CD14-positive monocyte (primary cell): Measurements from ENCODE around the gene EVA1C. TPM values are rescaled to one million over a fixed set of nuclear protein-coding genes. Genes with fewer than 3 reads are reported as not detected.

Experiments
- DNase-seq, 3 donors: peaks; one replicate each; pipeline ENCODE4 v3.0.0-alpha.2; 2011 to 2022
- H2AFZ ChIP-seq: 2 replicates; pipeline ENCODE4 v1.6.0; 2012; ENCODE audit warnings: mild to moderate bottlenecking, low read depth, low read length, inconsistent platforms; ENCODE audit not compliant: insufficient read depth, poor library complexity, severe bottlenecking
- H3K27ac ChIP-seq, 2 donors: 1 replicate in 1 of 2; 2 replicates in 1 of 2; pipeline ENCODE4 v1.5.1; 2012 to 2013; ENCODE audit warnings: low read length in 2 of 2, control low read depth in 1 of 2, inconsistent platforms in 1 of 2, low read depth in 1 of 2, mild to moderate bottlenecking in 1 of 2
- H3K27me3 ChIP-seq, 2 donors: one replicate each; pipeline versions ENCODE4 v1.6.0 to v1.6.1; 2011 to 2013; ENCODE audit warnings: low read length in 2 of 2; ENCODE audit not compliant: control insufficient read depth in 2 of 2, insufficient read depth in 2 of 2
- H3K36me3 ChIP-seq, 2 donors: replicated peaks in 1 of 2; 1 replicate in 1 of 2; 2 replicates in 1 of 2; pipeline versions ENCODE4 v1.5.1 to v1.6.1; 2012 to 2013; ENCODE audit warnings: low read length in 2 of 2, control low read depth in 1 of 2, inconsistent platforms in 1 of 2, mild to moderate bottlenecking in 1 of 2; ENCODE audit not compliant: insufficient read depth in 2 of 2, control insufficient read depth in 1 of 2
- H3K4me1 ChIP-seq, 2 donors: 1 replicate in 1 of 2; 2 replicates in 1 of 2; pipeline versions ENCODE4 v1.5.1 to v1.6.1; 2012 to 2013; ENCODE audit warnings: low read length in 2 of 2, control low read depth in 1 of 2, inconsistent platforms in 1 of 2, mild to moderate bottlenecking in 1 of 2, moderate library complexity in 1 of 2; ENCODE audit not compliant: insufficient read depth in 2 of 2, control insufficient read depth in 1 of 2
- H3K4me2 ChIP-seq: replicated peaks from 2 replicates; pipeline ENCODE3; 2012; ENCODE audit warnings: low read length, moderate library complexity, mild to moderate bottlenecking; ENCODE audit not compliant: poor library complexity, severe bottlenecking; ENCODE audit errors: extremely low read depth
- H3K4me3 ChIP-seq, 3 experiments: fragments of 200-600 bp in 1 of 3; sonication (generic) in 1 of 3; replicated peaks in 1 of 3; 1 replicate in 2 of 3; 2 replicates in 1 of 3; pipeline ENCODE4 v1.5.1; 2011 to 2013; ENCODE audit warnings: low read length in 3 of 3, mild to moderate bottlenecking in 3 of 3, control low read depth in 2 of 3, low read depth in 2 of 3, inconsistent platforms in 1 of 3, moderate library complexity in 1 of 3
- H3K79me2 ChIP-seq: 2 replicates; pipeline ENCODE4 v1.6.0; 2012; ENCODE audit warnings: mild to moderate bottlenecking, control low read depth, inconsistent platforms, low read length, moderate library complexity; ENCODE audit not compliant: insufficient read depth
- H3K9ac ChIP-seq: 2 replicates; pipeline ENCODE4 v1.6.0; 2017; ENCODE audit warnings: low read length, mild to moderate bottlenecking; ENCODE audit not compliant: insufficient read depth, poor library complexity, severe bottlenecking
- H3K9me3 ChIP-seq, 2 donors: replicated peaks in 1 of 2; 1 replicate in 1 of 2; 2 replicates in 1 of 2; pipeline versions ENCODE4 v1.5.1 to v1.6.1; 2012 to 2013; ENCODE audit warnings: low read length in 2 of 2, control low read depth in 1 of 2; ENCODE audit not compliant: control insufficient read depth in 1 of 2, insufficient read depth in 1 of 2
- H4K20me1 ChIP-seq: 2 replicates; pipeline ENCODE4 v1.6.0; 2012; ENCODE audit warnings: mild to moderate bottlenecking, low read length, control low read depth, moderate library complexity; ENCODE audit not compliant: insufficient read depth
- H3K27ac Mint-ChIP-seq, 7 donors: one replicate each; pipeline ENCODE4 v1.8.0; 2020; ENCODE audit warnings: mild to moderate bottlenecking in 7 of 7, mixed read lengths in 7 of 7, moderate library complexity in 6 of 7, inconsistent platforms in 2 of 7
- H3K27me3 Mint-ChIP-seq, 3 donors: one replicate each; pipeline ENCODE4 v1.8.0; 2021 to 2022; ENCODE audit warnings: low read depth in 3 of 3, mild to moderate bottlenecking in 3 of 3, mixed read lengths in 3 of 3, moderate library complexity in 3 of 3, inconsistent platforms in 1 of 3
- H3K36me3 Mint-ChIP-seq, 2 donors: one replicate each; pipeline ENCODE4 v1.8.0; 2020; ENCODE audit warnings: mixed read lengths in 2 of 2, inconsistent platforms in 1 of 2, mild to moderate bottlenecking in 1 of 2
- H3K4me1 Mint-ChIP-seq: one replicate; pipeline ENCODE4 v1.8.0; 2020; ENCODE audit warnings: mild to moderate bottlenecking, mixed read lengths
- H3K4me3 Mint-ChIP-seq, 2 donors: one replicate each; pipeline ENCODE4 v1.8.0; 2020; ENCODE audit warnings: mild to moderate bottlenecking in 2 of 2, mixed read lengths in 2 of 2, moderate library complexity in 1 of 2
- H3K9me3 Mint-ChIP-seq, 7 donors: one replicate each; pipeline ENCODE4 v1.8.0; 2020 to 2022; ENCODE audit warnings: mixed read lengths in 7 of 7, mild to moderate bottlenecking in 6 of 7, moderate library complexity in 6 of 7, inconsistent platforms in 2 of 7
- WGBS: methylation state at CpG from one replicate; pipeline ENCODE4 v1.1.5; 2013; ENCODE audit warnings: missing lambda C conversion rate; ENCODE audit not compliant: insufficient coverage; 5-methylcytosine and 5-hydroxymethylcytosine counted together
- intact Hi-C, 2 donors: fragments of 100-400 bp; cut with micrococcal nuclease; formaldehyde crosslinking; loops; one replicate each; pipeline versions ENCODE4 v1.15.0 to v1.15.1; 2023
- polyA plus RNA-seq, 3 donors: library from polyadenylated mRNA; depleted of rRNA in 1 of 3; unstranded in 2 of 3; stranded (reverse) in 1 of 3; fragments of 300-500 nt in 2 of 3; fragments of >200 nt in 1 of 3; fragmentation: Illumina TruSeq in 2 of 3; gene quantifications; 1 replicate in 2 of 3; 2 replicates in 1 of 3; pipeline ENCODE4 v1.2.3, GENCODE V29; 2012 to 2021
- TF ChIP-seq, protein P1 (sequence below): fragments of 200-600 bp; IDR thresholded peaks from one replicate; pipeline ENCODE4 v1.8.0; 2022; ENCODE audit warnings: antibody characterized with exemption, mild to moderate bottlenecking

EVA1C gene
- polyA plus RNA-seq, 3 donors = 0.37 to 0.73 (median 0.63) TPM

DNA sequence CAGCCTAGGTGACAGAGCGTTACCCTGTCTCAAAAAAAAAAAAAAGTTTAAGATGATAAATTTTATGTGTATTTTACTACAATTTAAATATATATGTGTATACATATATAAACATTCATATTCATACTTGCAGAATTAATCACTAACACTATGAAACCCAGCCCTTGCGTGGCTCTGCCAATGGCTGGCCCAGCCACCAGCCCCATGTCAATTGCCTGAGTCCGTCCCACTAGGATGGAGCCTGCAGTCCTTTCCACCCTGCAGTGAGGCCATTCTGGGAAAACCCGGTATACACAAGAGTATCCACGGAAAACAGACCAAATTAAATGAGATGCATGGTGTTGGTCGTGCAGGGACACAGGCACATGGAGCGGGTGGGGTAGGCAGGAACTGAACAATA, 123.1 kb downstream of the EVA1C start:
- H3K4me2 ChIP-seq = no peak overlapping the region
- H3K4me3 ChIP-seq = no peak overlapping the region
- H3K27me3 ChIP-seq = no peaks in the 10 kb centered on the region
- TF ChIP-seq, protein P1, sequence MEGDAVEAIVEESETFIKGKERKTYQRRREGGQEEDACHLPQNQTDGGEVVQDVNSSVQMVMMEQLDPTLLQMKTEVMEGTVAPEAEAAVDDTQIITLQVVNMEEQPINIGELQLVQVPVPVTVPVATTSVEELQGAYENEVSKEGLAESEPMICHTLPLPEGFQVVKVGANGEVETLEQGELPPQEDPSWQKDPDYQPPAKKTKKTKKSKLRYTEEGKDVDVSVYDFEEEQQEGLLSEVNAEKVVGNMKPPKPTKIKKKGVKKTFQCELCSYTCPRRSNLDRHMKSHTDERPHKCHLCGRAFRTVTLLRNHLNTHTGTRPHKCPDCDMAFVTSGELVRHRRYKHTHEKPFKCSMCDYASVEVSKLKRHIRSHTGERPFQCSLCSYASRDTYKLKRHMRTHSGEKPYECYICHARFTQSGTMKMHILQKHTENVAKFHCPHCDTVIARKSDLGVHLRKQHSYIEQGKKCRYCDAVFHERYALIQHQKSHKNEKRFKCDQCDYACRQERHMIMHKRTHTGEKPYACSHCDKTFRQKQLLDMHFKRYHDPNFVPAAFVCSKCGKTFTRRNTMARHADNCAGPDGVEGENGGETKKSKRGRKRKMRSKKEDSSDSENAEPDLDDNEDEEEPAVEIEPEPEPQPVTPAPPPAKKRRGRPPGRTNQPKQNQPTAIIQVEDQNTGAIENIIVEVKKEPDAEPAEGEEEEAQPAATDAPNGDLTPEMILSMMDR = no peak
- H3K27ac ChIP-seq = no peak overlapping the region
- no peaks in the 10 kb centered on the region for H3K36me3 Mint-ChIP-seq
- peaks cover 0 to 6% (median 3%) of the 10 kb centered on the region in 7 donors for H3K9me3 Mint-ChIP-seq
- H3K79me2 ChIP-seq = no peaks in the 10 kb centered on the region
- peaks cover 0 to 2% of the 10 kb centered on the region in 2 donors for H3K9me3 ChIP-seq
- intact Hi-C loops = no loop called here
- WGBS = 94% methylated on average over 3 of the region's 7 CpGs
- H3K4me3 Mint-ChIP-seq = no peak overlapping the region
- H4K20me1 ChIP-seq = no peaks in the 10 kb centered on the region
- H2AFZ ChIP-seq = no peak overlapping the region
- peaks cover 5% of the 10 kb centered on the region for H3K4me1 Mint-ChIP-seq
- peaks cover 0 to 4% (median 4%) of the 10 kb centered on the region in 3 donors for H3K27me3 Mint-ChIP-seq
- no peak overlapping the region for H3K27ac Mint-ChIP-seq
- no peaks in the 10 kb centered on the region for H3K36me3 ChIP-seq
- no peak for DNase-seq
- H3K4me1 ChIP-seq = no peaks in the 10 kb centered on the region
- H3K9ac ChIP-seq = no peak overlapping the region

GRCh38 chr21:32537569-32537881, 125.0 kb downstream of the EVA1C start:
- Mint-ChIP-seq H3K9me3 (peaks cover 0 to 1% (median 0%) of the 10 kb centered on the region in 7 donors), H3K27me3 (peaks cover 0 to 4% (median 2%) of the 10 kb centered on the region in 3 donors), H3K4me3 (no peak overlapping the region), H3K27ac (peak overlapping the region in 1 of 7 donors; percentile 0), H3K36me3 (no peaks in the 10 kb centered on the region), H3K4me1 (peaks cover 5% of the 10 kb centered on the region)
- TF ChIP-seq, protein P1 = no peak
- no peaks in the 10 kb centered on the region for H4K20me1 ChIP-seq
- H3K4me2 ChIP-seq = no peak overlapping the region
- no peak for DNase-seq
- no peak overlapping the region for H3K9ac ChIP-seq
- no peaks in the 10 kb centered on the region for H3K27me3 ChIP-seq
- WGBS = 95% methylated on average over 3 of the region's 3 CpGs
- no peaks in the 10 kb centered on the region for H3K4me1 ChIP-seq
- H3K4me3 ChIP-seq = no peak overlapping the region
- no peaks in the 10 kb centered on the region for H3K9me3 ChIP-seq
- H3K36me3 ChIP-seq = no peaks in the 10 kb centered on the region
- H3K79me2 ChIP-seq = no peaks in the 10 kb centered on the region
- H3K27ac ChIP-seq = no peak overlapping the region
- intact Hi-C loops = no loop called here
- no peak overlapping the region for H2AFZ ChIP-seq
